HG03175 (cell line): ENCODE measurements around the gene FGD4.

Experiments used
- ATAC-seq: cut with Tn5 transposase; IDR thresholded peaks from one replicate; pipeline ENCODE4 v1.9.1; 2021; ENCODE audit warnings: mild to moderate bottlenecking, moderate library complexity; ENCODE audit not compliant: unreplicated experiment

The FGD4 gene

DNA sequence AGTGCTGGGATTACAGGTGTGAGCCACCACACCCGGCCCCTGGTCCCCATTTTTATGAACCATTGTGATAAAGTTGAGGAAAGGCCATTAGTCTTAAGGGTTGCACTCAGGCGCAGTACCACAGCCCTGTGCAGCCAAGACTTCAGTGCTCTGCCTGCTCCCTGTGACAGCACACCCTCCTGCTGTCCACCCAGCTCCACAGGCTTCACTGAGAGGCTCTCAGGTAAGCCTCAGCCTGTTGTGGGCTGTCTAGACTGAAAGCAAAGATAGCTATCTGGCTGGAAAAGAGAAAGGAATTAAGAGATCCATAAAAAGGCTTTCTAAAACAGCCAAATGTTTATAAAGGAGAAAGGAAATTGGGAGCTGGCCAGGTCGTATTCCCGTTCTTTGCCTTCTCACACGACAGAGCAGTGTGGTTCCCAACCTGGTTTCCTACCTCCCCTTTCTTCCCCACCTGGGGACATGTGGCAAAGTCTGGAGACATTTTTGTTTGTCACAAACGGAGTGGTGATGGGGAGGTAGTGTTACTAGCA is 260.6 kb downstream of the FGD4 start:
- no peak for ATAC-seq

DNA sequence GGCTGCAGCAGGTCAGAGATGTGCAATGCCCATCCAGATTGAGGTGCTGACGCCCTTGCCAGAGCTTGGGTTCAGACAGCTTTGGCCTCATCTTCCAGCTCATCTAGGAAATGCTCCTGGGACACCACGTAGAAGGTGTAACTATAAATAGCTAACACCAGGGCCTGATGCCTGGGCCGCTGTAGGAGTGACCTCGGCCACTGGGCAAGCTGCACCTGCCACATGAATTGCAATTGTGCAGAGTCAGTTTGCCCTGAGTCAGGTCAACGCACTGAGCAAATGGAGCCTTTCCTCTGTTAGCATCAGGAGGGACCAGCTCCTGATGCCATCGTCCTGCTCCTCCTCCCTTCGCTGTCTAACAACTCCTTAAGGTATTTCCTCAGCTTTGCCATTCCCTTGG is 262.3 kb downstream of the FGD4 start:
- ATAC-seq, result no peak

DNA sequence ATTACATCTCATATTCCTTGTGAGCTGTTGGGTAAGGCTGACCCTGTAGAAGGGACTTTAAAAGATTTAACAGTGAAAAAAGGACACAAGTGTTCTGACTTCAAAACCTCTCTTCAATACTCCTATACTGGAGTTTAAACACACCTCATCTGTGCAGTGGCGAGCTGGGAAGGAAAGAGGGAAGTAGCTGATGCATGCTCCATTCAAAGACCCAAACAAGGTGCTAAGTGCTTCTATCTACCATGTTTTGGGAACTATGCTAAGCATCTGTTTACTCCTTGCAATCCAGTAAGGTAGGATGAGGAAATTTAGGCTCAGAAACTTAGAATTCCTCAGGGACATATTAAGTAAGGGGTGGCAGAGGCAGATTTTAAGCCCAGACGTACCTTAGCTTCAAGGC is 263.3 kb downstream of the FGD4 start:
- no peak for ATAC-seq

DNA sequence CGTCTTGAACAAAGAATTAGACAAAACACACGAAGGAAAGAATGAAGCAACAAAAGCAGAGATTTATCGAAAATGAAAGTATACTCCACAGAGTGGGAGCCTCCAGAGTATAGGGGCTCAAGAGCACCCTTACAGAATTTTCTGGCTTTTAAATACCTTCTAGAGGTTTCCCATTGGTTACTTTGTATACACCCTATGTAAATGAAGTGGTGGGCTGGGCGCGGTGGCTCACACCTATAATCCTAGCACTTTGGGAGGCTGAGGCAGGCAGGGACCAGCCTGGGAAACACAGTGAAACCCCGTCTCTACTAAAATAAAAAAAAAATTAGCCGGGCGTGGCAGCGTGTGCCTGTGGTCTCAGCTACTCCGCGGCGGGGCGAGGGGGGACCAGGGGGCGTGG is 266.7 kb downstream of the FGD4 start:
- ATAC-seq, result no peak

DNA sequence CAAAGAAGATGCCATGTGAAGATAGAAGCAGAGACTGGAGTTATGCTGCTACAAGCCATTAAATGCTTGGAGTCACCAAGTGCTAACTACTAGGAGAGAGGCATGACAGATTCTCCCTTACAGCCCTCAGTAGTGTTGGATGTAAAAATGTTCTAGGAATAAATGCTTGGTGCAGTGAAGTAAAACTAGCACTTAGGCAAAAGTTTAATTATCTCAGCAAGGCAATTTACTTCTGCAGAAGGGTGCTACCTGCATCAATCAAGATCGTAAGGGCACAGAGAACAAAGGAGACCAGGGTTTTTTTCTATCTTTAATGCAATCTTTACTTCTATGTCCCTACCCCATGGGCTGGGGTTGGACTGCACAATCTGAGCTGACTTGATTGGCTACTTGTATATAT is 270.2 kb downstream of the FGD4 start:
- ATAC-seq, result no peak

DNA sequence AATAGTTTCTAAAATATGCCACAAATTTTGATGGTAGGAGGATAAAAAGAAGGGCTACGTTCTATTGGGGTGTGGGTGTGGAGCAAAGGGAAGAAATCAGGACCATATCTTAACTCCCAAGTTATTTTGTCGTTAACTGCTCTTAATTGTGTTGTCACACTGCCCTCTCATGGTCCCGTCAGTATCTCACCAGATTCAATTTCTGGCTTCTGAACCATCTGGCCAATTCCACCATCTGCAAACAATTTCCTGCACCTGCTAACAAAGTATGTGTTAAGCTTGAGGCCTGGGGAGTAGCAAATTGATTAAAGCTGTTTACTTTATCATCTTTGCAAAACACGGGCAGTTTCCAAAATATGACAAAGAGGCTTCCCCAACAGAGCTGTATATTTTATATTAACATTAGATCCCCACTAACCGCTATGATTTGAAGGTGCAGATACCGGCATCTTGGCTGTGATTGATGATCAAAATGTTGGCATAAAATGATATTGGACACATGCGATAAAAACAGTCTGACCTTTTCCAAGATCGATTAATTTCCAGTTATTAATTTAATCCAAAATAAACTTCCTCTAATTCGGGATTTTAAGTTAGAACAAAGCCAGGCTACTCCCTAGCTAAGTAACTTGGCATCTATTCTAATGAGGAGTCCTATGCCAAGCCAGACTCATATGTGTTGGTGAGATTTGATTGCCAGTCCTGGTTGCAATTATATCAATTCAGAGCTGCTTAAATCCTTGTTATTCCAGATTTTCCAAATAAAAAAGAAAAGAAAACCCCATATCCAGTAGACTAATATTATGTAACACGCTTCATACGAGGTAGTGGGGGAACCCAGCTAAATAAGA is 272.8 kb downstream of the FGD4 start:
- ATAC-seq, result peak; percentile 43

DNA sequence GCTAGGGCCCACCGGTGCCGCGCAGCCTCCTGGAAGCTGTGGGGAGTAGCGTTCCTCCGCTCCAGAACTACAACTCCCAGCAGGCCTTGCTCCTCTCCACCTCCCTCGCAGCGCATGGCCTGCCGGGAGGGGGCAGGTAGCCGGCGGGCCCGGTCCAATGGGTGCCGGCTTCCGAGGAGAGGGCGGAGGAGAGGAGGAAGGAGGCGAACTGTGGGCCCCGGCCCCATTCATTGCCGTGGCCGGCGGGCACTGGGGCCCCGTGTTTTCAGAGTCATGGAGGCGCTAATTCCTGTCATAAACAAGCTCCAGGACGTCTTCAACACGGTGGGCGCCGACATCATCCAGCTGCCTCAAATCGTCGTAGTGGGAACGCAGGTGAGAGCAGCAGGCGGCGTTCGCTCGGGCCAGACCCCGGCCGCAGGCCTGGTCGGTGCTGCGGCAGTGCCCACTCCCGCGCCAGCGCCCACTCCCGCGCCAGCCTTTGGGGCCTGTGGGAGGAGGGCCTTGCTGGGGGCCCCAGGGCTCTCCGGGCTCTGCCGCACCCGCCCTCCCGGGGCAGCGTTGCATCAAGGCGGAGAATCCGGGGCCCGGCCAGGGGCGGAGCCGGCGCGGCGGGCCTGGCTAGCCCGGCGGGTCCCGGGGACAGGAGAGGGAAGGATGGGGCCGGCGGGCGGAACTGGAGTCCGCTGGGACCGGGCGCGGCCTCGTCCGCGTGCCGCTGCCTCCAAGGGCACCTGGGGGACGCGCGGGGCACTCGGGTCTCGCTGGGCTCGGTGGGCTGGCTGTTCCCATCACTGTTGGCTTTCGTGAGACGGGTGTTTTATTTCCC is 279.9 kb downstream of the FGD4 start, which contains the start of gene DNM1L:
Gene DNM1L, plus strand, starts transcription at position 211 of the 829 bp plus-strand sequence. Its CDS starts 63 bp downstream, at position 274.
- ATAC-seq, result peak; percentile 96

DNA sequence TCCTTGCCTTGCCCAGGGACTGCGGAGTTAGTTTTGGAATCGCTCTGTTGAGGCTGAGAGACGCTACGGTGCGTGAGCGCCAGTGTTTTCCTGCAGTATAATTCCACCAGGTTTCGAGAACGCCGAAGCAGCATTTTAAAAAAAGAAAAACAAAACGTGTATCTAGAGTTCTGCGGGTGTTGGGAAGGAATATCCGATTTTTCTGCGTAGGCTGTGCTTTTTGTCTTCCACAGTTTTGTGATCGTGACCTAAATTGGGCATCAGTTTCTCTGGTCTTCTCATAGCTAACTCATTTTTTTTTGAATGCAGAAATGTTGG is 280.5 kb downstream of the FGD4 start:
- ATAC-seq, result no peak

DNA sequence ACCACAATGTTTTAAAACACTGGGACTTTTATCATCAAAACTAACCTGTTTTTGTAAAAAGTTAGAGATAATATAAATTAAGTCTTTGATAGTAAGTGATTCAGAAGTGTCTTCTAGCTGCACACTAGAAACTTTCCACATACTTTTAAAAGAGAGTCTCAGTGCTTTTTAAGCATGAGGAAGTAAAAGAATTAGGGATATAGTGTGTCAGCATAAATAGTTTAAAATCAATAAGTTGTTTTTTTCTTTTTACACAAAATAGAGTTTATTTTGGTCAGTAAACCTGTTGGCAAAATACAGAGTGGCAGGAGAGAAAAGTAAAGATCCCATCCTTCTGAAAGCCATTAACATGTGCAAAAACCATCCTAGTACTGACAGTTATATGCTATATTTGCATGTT is 281.4 kb downstream of the FGD4 start:
- ATAC-seq, result no peak

DNA sequence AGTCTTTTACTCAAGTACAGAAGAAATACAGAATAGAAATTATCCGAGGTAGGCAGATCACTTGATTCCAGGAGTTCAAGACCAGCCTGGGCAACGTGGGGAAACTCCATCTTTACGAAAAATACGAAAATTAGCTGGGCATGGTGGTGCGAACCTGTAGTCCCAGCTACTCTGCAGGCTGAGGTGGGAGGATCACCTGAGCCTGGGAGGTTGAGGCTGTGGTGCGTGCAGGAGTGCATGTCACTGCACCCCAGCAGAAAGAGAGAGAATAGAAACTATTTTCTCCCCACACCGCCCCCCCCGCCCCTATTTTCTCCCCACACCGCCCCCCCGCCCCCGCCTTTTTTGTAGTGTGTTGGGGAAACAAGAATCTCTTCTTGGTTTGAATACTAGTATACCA is 281.9 kb downstream of the FGD4 start:
- ATAC-seq, result no peak

DNA sequence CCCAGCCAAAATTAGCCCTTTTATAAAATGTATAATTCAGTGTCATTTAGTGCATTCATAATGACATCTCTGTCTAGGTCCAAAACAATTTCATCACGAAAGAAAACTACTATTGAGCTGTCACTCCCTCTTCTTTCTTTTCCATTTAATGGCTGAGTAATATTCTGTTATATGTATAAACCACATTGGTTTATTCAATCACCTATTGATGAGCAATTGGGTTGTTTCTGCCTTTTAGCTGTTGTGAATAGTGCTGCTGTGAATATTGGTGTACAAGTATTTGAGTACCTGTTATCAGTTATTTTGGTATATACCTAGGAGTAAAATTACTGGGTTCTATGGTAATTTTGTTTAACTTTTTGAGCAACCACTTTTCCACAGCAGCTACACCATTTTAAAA is 287.0 kb downstream of the FGD4 start:
- ATAC-seq, result no peak

DNA sequence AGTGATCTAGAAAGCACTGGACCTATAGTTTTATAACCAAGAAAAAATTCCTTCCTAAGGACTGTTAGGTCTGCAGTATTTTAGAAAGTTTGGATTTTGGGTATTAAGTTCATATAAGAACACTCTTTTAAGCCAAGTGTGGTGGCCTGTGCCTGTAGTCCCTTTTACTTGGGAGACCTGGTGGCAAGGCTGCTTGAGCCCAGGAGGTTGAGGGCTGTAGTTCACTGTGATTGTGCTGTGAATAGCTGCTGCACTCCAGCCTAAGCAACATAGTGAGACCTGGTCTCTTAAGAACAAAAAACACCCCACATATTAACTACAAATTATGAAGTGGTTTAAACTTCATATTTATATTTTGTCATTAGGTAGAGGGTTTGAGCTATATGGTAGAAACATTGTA is 289.4 kb downstream of the FGD4 start:
- no peak for ATAC-seq

DNA sequence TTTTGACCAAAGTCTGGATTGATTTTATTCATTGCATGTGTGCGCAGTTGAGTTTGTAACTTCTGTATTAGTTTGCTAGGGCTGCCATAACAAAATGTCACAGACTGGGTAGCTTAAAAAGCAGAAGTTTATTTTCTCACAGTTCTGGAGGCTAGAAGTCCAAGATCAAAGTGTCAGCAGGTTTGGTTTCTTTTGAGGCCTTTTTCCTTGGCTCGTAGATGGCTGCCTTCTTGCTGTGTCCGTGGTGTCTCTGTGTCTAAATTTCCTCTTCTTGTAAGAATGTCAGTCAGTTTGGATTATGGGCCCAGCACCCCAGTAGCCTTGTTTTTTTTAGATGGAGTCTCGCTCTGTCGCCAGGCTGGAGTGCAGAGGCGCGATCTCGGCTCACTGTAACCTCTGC is 291.6 kb downstream of the FGD4 start:
- no peak for ATAC-seq

DNA sequence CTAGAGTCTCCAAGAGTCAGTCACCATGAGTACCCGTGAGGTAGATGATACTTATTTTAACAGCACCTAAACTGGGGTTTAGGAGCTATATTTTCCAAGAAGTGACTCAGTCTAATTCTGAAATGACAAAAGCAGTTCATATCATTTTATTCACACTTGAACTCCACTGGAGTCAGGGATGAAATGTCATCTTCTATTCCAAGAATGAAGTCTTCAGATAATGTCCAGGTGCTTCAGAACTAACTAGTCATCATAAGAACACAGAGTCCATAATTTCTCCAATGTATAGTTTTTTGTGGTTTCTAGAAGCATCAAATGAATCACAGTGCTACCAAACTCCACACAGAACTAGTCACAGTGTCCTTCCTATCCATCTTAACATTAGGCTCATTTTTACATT is 293.0 kb downstream of the FGD4 start:
- ATAC-seq, result no peak

DNA sequence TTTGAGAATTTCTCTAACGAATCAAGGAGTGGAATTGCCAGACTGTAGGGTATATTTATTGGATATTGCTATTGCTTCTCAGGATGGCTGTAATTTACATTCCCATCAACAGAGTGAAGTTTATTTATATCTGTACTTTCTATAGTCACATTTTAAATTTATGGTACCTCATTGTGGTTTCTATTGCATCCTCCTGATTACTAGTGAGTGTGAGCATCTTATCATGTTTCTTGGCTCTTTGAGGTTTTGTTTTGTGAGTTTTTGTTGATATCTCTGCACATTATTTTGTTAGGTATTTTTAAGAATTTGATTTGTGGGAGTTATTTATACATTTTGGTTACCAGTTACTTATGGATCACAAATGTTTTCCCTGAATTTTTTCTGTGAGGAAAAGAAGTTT is 293.7 kb downstream of the FGD4 start:
- no peak for ATAC-seq
